OCI-LY1 (cell line): ENCODE results near the gene FUT8.

ENCODE experiments used
- EZH2 ChIP-seq: fragments of 200-600 bp; sonication (generic), shearing (Covaris generic); IDR thresholded peaks from 2 replicates; pipeline ENCODE4 v1.8.0; 2017; ENCODE audit warnings: borderline replicate concordance, mixed run types, mild to moderate bottlenecking, antibody characterized with exemption, low read length, moderate library complexity, mixed read lengths
- TF ChIP-seq, protein P1 (sequence below): fragments of 200-600 bp; sonication (generic), shearing (Covaris generic); IDR thresholded peaks from 2 replicates; pipeline ENCODE4 v1.5.1; 2017; ENCODE audit warnings: mild to moderate bottlenecking, antibody characterized with exemption, low read length, moderate library complexity, mixed read lengths

GRCh38 chr14:65753061-65753460 lies 340.5 kb downstream of the FUT8 start:
- TF ChIP-seq, protein P1, sequence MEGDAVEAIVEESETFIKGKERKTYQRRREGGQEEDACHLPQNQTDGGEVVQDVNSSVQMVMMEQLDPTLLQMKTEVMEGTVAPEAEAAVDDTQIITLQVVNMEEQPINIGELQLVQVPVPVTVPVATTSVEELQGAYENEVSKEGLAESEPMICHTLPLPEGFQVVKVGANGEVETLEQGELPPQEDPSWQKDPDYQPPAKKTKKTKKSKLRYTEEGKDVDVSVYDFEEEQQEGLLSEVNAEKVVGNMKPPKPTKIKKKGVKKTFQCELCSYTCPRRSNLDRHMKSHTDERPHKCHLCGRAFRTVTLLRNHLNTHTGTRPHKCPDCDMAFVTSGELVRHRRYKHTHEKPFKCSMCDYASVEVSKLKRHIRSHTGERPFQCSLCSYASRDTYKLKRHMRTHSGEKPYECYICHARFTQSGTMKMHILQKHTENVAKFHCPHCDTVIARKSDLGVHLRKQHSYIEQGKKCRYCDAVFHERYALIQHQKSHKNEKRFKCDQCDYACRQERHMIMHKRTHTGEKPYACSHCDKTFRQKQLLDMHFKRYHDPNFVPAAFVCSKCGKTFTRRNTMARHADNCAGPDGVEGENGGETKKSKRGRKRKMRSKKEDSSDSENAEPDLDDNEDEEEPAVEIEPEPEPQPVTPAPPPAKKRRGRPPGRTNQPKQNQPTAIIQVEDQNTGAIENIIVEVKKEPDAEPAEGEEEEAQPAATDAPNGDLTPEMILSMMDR = no peak
- no peak for TF ChIP-seq EZH2
